ENCODE measurements around the gene UBE2F.

DNA sequence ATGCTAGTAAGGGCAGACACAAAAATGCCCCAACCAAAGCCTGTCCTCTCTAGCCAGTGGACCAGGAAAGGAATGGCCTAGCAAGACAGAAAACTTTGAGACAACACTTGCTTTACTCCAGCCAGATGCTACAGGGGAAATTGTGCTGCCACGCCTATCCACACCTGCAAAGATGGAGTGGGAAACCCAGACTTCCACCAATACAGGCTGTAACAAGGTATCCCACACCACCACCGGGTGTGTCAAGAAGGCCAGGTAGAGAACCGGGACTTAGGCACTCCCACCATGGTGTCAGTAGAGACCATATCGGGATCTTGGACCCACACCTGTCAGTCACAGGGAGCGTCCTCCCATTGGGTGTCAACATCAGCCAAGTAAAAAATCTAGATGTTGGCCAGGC lies 117.1 kb downstream of the UBE2F start:
- TF ChIP-seq, protein P1, sequence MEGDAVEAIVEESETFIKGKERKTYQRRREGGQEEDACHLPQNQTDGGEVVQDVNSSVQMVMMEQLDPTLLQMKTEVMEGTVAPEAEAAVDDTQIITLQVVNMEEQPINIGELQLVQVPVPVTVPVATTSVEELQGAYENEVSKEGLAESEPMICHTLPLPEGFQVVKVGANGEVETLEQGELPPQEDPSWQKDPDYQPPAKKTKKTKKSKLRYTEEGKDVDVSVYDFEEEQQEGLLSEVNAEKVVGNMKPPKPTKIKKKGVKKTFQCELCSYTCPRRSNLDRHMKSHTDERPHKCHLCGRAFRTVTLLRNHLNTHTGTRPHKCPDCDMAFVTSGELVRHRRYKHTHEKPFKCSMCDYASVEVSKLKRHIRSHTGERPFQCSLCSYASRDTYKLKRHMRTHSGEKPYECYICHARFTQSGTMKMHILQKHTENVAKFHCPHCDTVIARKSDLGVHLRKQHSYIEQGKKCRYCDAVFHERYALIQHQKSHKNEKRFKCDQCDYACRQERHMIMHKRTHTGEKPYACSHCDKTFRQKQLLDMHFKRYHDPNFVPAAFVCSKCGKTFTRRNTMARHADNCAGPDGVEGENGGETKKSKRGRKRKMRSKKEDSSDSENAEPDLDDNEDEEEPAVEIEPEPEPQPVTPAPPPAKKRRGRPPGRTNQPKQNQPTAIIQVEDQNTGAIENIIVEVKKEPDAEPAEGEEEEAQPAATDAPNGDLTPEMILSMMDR (IDR thresholded peaks at IDR 0.05), result no peak
- no peak for TF ChIP-seq EP300 (IDR thresholded peaks at IDR 0.05)

Measured in ovary (tissue), 3 donors.